IMR-90 (cell line): ENCODE results near the gene TXNDC16. TPM values are rescaled to one million over a fixed set of nuclear protein-coding genes. Genes with fewer than 3 reads are reported as not detected.

ENCODE experiments used
- ATAC-seq: fragments of 200-7000 bp; cut with Tn5 transposase; 2 replicates; pipeline ENCODE4 v1.9.1; 2020; ENCODE audit warnings: low read depth, mild to moderate bottlenecking, moderate library complexity
- BruUV-seq: library from RNA; stranded (reverse); fragments of 400-500 nt; replicated peaks from 2 replicates; lab custom pipeline; 2021; lab: Mats Ljungman, UMichigan
- CTCF ChIA-PET: fragments of 300-600 bp; formaldehyde crosslinking; extraction: SDS; loops from one replicate; lab custom pipeline; 2021; ENCODE audit warnings: antibody characterized with exemption; lab: Yijun Ruan, JAX
- POLR2A ChIA-PET: fragments of 300-600 bp; sonication (Branson Sonifier 250); formaldehyde crosslinking; loops from one replicate; lab custom pipeline; 2022; ENCODE audit warnings: antibody characterized with exemption; ENCODE audit not compliant: unreplicated experiment; lab: Charles Lee
- DNase-seq: peaks from one replicate; pipeline ENCODE4 v3.0.0; 2013
- H2AFZ ChIP-seq: replicated peaks from 2 replicates; pipeline ENCODE3; 2013; ENCODE audit warnings: low read length, mild to moderate bottlenecking; ENCODE audit not compliant: poor library complexity
- H2AK5ac ChIP-seq: 2 replicates; pipeline ENCODE4 v1.6.1; 2013; ENCODE audit warnings: low read depth, low read length, inconsistent platforms
- H2AK9ac ChIP-seq: replicated peaks from 2 replicates; pipeline ENCODE3; 2013; ENCODE audit warnings: mild to moderate bottlenecking, low read depth, low read length, moderate library complexity; ENCODE audit not compliant: poor library complexity
- H2BK120ac ChIP-seq: 2 replicates; pipeline ENCODE4 v1.6.1; 2013; ENCODE audit warnings: low read depth, low read length, inconsistent platforms
- H2BK15ac ChIP-seq: 3 replicates; pipeline ENCODE4 v1.6.1; 2013; ENCODE audit warnings: low read depth, low read length, inconsistent platforms
- H2BK20ac ChIP-seq: 2 replicates; pipeline ENCODE4 v1.6.1; 2013; ENCODE audit warnings: low read depth, mild to moderate bottlenecking, inconsistent platforms, low read length, moderate library complexity
- H2BK5ac ChIP-seq: 2 replicates; pipeline ENCODE4 v1.6.1; 2013; ENCODE audit warnings: mild to moderate bottlenecking, low read depth, low read length, inconsistent platforms; ENCODE audit not compliant: poor library complexity, severe bottlenecking
- H3K14ac ChIP-seq: replicated peaks from 2 replicates; pipeline ENCODE4 v1.6.1; 2013; ENCODE audit warnings: low read depth, low read length, inconsistent platforms
- H3K18ac ChIP-seq: 2 replicates; pipeline ENCODE4 v1.6.1; 2013; ENCODE audit warnings: low read depth, low read length, control low read depth
- H3K23ac ChIP-seq: 2 replicates; pipeline ENCODE4 v1.6.1; 2013; ENCODE audit warnings: low read depth, low read length, inconsistent platforms
- H3K27ac ChIP-seq: 2 replicates; pipeline ENCODE4 v1.5.1; 2013; ENCODE audit warnings: mild to moderate bottlenecking, control low read depth, low read length; ENCODE audit not compliant: insufficient read depth
- H3K27me3 ChIP-seq: 2 replicates; pipeline ENCODE4 v1.6.1; 2013; ENCODE audit warnings: low read length; ENCODE audit not compliant: control insufficient read depth, insufficient read depth
- H3K36me3 ChIP-seq: 2 replicates; pipeline ENCODE4 v1.6.1; 2013; ENCODE audit warnings: low read length, mixed read lengths; ENCODE audit not compliant: control insufficient read depth, insufficient read depth
- H3K4ac ChIP-seq: 2 replicates; pipeline ENCODE4 v1.6.1; 2013; ENCODE audit warnings: low read depth, low read length, inconsistent platforms
- H3K4me1 ChIP-seq: 2 replicates; pipeline ENCODE4 v1.6.1; 2013; ENCODE audit warnings: low read length, mixed read lengths; ENCODE audit not compliant: control insufficient read depth, insufficient read depth
- H3K4me2 ChIP-seq: 2 replicates; pipeline ENCODE4 v1.6.1; 2013; ENCODE audit warnings: low read depth, mild to moderate bottlenecking, control low read depth, low read length, moderate library complexity
- H3K4me3 ChIP-seq: 2 replicates; pipeline ENCODE4 v1.5.1; 2013; ENCODE audit warnings: low read depth, mild to moderate bottlenecking, control low read depth, low read length, moderate library complexity; ENCODE audit not compliant: insufficient read depth
- H3K56ac ChIP-seq: 2 replicates; pipeline ENCODE4 v1.6.1; 2013; ENCODE audit warnings: low read length, inconsistent platforms; ENCODE audit not compliant: insufficient read depth; ENCODE audit errors: extremely low read depth
- H3K79me1 ChIP-seq, 2 experiments: 2 replicates each; pipeline ENCODE4 v1.6.1; 2013; ENCODE audit warnings: low read length in 2 of 2, inconsistent platforms in 1 of 2, low read depth in 1 of 2
- H3K9ac ChIP-seq: 2 replicates; pipeline ENCODE4 v1.6.1; 2013; ENCODE audit warnings: low read depth, low read length, control low read depth
- H3K9me1 ChIP-seq: 2 replicates; pipeline ENCODE4 v1.6.1; 2013; ENCODE audit warnings: low read length, inconsistent platforms; ENCODE audit not compliant: insufficient read depth
- H3K9me3 ChIP-seq: 2 replicates; pipeline ENCODE4 v1.6.1; 2013; ENCODE audit warnings: low read length; ENCODE audit not compliant: control insufficient read depth, insufficient read depth
- H4K20me1 ChIP-seq: 2 replicates; pipeline ENCODE4 v1.6.1; 2013; ENCODE audit warnings: low read length, inconsistent platforms; ENCODE audit not compliant: insufficient read depth
- H4K5ac ChIP-seq: 2 replicates; pipeline ENCODE4 v1.6.1; 2013; ENCODE audit warnings: mild to moderate bottlenecking, low read depth, low read length, control low read depth
- H4K8ac ChIP-seq, 2 experiments: 2 replicates each; pipeline ENCODE4 v1.6.1; 2013; ENCODE audit warnings: low read depth in 2 of 2, low read length in 2 of 2, control low read depth in 1 of 2, inconsistent platforms in 1 of 2
- H4K91ac ChIP-seq: 2 replicates; pipeline ENCODE4 v1.6.1; 2013; ENCODE audit warnings: low read depth, low read length, inconsistent platforms; ENCODE audit not compliant: insufficient read depth
- BHLHE40 ChIP-seq: fragments of 150-350 bp; IDR thresholded peaks from 2 replicates; pipeline ENCODE4 v1.6.1; 2016; ENCODE audit warnings: mild to moderate bottlenecking, low read depth, low read length
- CEBPB ChIP-seq: IDR thresholded peaks from 2 replicates; pipeline ENCODE4 v1.6.1; 2012; ENCODE audit warnings: low read depth, low read length, improper control_type of control experiment
- CHD1 ChIP-seq: IDR thresholded peaks from 2 replicates; pipeline ENCODE4 v1.6.1; 2012; ENCODE audit warnings: low read depth, low read length, improper control_type of control experiment
- FOS ChIP-seq: fragments of 150-350 bp; IDR thresholded peaks from 2 replicates; pipeline ENCODE4 v1.6.1; 2016; ENCODE audit warnings: low read depth, low read length
- MAFK ChIP-seq: IDR thresholded peaks from 2 replicates; pipeline ENCODE4 v1.6.1; 2012; ENCODE audit warnings: low read depth, low read length, improper control_type of control experiment
- MAZ ChIP-seq: IDR thresholded peaks from 2 replicates; pipeline ENCODE4 v1.6.1; 2012; ENCODE audit warnings: low read depth, mild to moderate bottlenecking, low read length, improper control_type of control experiment, moderate library complexity, borderline replicate concordance
- MXI1 ChIP-seq: IDR thresholded peaks from 2 replicates; pipeline ENCODE4 v1.6.1; 2012; ENCODE audit warnings: low read depth, mild to moderate bottlenecking, low read length, moderate library complexity, borderline replicate concordance
- NFE2L2 ChIP-seq: fragments of 150-350 bp; IDR thresholded peaks from 2 replicates; pipeline ENCODE4 v1.6.1; 2016; ENCODE audit warnings: low read depth, mild to moderate bottlenecking, low read length
- POLR2A ChIP-seq: IDR thresholded peaks from 2 replicates; pipeline ENCODE4 v1.6.1; 2012; ENCODE audit warnings: mild to moderate bottlenecking, low read depth, low read length
- RAD21 ChIP-seq: IDR thresholded peaks from 2 replicates; pipeline ENCODE4 v1.6.1; 2012; ENCODE audit warnings: low read length, improper control_type of control experiment
- RCOR1 ChIP-seq: IDR thresholded peaks from 2 replicates; pipeline ENCODE4 v1.6.1; 2012; ENCODE audit warnings: mild to moderate bottlenecking, low read length, improper control_type of control experiment; ENCODE audit not compliant: insufficient replicate concordance
- RFX5 ChIP-seq: IDR thresholded peaks from 2 replicates; pipeline ENCODE4 v1.8.0; 2012; ENCODE audit warnings: low read depth, mild to moderate bottlenecking, low read length, moderate library complexity
- SMC3 ChIP-seq: fragments of 150-350 bp; IDR thresholded peaks from 2 replicates; pipeline ENCODE4 v1.6.1; 2016; ENCODE audit warnings: low read depth, mild to moderate bottlenecking, antibody characterized with exemption, low read length, moderate library complexity
- WGBS, 2 experiments: methylation state at CpG; one replicate each; pipeline versions ENCODE4 v1.1.5 to v1.1.7; 2013; ENCODE audit warnings: missing lambda C conversion rate in 2 of 2; ENCODE audit not compliant: insufficient read length in 1 of 2; ENCODE audit errors: extremely low coverage in 2 of 2; 5-methylcytosine and 5-hydroxymethylcytosine counted together
- dilution Hi-C: fragments of 300-500 bp; cut with HindIII; formaldehyde crosslinking; loops from one replicate; pipeline ENCODE4 v1.14.3; 2018; ENCODE audit warnings: low sequenced_read_pairs; ENCODE audit not compliant: unreplicated experiment
- in situ Hi-C: fragments of 300-500 bp; cut with MboI; formaldehyde crosslinking; loops from 3 replicates; pipeline ENCODE4 v1.14.3; 2019; ENCODE audit warnings: low sequenced_read_pairs, inconsistent platforms, mixed read lengths
- intact Hi-C: fragments of 100-400 bp; cut with micrococcal nuclease; formaldehyde crosslinking; loops from 2 replicates; pipeline ENCODE4 v1.10.0; 2022
- polyA plus RNA-seq, 3 experiments: library from polyadenylated mRNA; depleted of rRNA; stranded (reverse); fragments of >200 nt; gene quantifications; 2 replicates each; pipeline ENCODE4 v1.2.3, GENCODE V29; 2012; ENCODE audit warnings: low replicate concordance in 1 of 3
- total RNA-seq: library from RNA; depleted of rRNA; stranded (reverse); fragments of >200 nt; gene quantifications from 2 replicates; pipeline ENCODE4 v1.2.3, GENCODE V29; 2012
- TF ChIP-seq, protein P1 (sequence below): conservative IDR thresholded peaks from 2 replicates; pipeline ENCODE4 v1.5.1; 2012; ENCODE audit warnings: mild to moderate bottlenecking, low read depth, low read length, improper control_type of control experiment
- TF ChIP-seq, protein P2 (sequence below): fragments of 150-350 bp; IDR thresholded peaks from 2 replicates; pipeline ENCODE4 v1.6.1; 2016; ENCODE audit warnings: low read depth, mild to moderate bottlenecking, low read length, moderate library complexity, borderline replicate concordance
- TF ChIP-seq, protein P3 (sequence below): fragments of 150-350 bp; IDR thresholded peaks from 2 replicates; pipeline ENCODE4 v1.6.1; 2017; ENCODE audit warnings: mild to moderate bottlenecking, antibody characterized with exemption, low read length, low read depth

The TXNDC16 gene
- total and polyA plus RNA-seq, 2 of the 4 experiments (the other 2 are of a cell fraction): 1.4 TPM

DNA sequence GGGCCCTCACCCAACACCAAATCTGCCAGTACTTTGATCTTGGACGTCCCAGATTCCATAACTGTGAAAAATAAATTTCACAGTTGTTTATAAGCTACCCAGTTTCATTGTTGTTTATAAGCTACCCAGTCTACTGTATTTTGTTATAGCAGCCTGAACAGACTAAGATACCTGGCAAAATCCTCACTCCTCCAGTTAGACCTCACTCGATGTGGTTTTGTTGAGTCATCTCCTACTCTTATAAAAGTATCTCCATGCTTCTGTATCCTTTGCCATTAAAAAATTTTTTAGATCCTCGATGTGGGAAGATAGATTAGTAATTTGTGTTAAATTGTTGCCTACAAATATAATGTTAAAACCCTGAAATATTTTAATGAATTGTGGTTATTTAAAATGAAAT, 16.0 kb downstream of the TXNDC16 start:
- Histone ChIP-seq H2BK5ac (no peak overlapping the region), H3K27me3 (no peaks in the 10 kb centered on the region), H3K79me1 (no peaks in the 10 kb centered on the region), H2BK120ac (no peak overlapping the region), H3K4me2 (no peak overlapping the region), H3K9me1 (0 out of 2 replicates have a peak, but pooled peaks cover 5% of the 10 kb centered on the region), H3K4me3 (no peak overlapping the region), H3K4me1 (no peaks in the 10 kb centered on the region), H4K8ac (no peak overlapping the region), H3K56ac (no peak overlapping the region), H3K9me3 (no peaks in the 10 kb centered on the region), H3K27ac (no peak overlapping the region), H3K23ac (no peak overlapping the region), H3K36me3 (no peaks in the 10 kb centered on the region), H4K20me1 (no peaks in the 10 kb centered on the region), H2BK15ac (no peak overlapping the region), H2AFZ (no peak overlapping the region), H4K91ac (no peak overlapping the region), H4K5ac (no peak overlapping the region), H2AK5ac (no peak overlapping the region), H3K9ac (no peak overlapping the region), H2AK9ac (no peak overlapping the region), H2BK20ac (no peak overlapping the region), H3K14ac (no peak overlapping the region), H3K4ac (no peak overlapping the region), H3K18ac (no peak overlapping the region)
- CTCF ChIA-PET: no interaction called here
- POLR2A ChIA-PET: no interaction called here
- no TSS peak for BruUV-seq
- in situ Hi-C loops (no loop called here), intact Hi-C loops (no loop called here), dilution Hi-C loops (no loop called here)
- ATAC-seq (no peak), DNase-seq (no peak)
- no CpG with 5 or more reads among the region's 3 CpGs for WGBS, 2 experiments
- TF ChIP-seq RFX5: no peak
- no peak for TF ChIP-seq MAZ
- TF ChIP-seq POLR2A: no peak
- TF ChIP-seq FOS: no peak
- TF ChIP-seq RAD21: no peak
- no peak for TF ChIP-seq RCOR1
- TF ChIP-seq, protein P1, sequence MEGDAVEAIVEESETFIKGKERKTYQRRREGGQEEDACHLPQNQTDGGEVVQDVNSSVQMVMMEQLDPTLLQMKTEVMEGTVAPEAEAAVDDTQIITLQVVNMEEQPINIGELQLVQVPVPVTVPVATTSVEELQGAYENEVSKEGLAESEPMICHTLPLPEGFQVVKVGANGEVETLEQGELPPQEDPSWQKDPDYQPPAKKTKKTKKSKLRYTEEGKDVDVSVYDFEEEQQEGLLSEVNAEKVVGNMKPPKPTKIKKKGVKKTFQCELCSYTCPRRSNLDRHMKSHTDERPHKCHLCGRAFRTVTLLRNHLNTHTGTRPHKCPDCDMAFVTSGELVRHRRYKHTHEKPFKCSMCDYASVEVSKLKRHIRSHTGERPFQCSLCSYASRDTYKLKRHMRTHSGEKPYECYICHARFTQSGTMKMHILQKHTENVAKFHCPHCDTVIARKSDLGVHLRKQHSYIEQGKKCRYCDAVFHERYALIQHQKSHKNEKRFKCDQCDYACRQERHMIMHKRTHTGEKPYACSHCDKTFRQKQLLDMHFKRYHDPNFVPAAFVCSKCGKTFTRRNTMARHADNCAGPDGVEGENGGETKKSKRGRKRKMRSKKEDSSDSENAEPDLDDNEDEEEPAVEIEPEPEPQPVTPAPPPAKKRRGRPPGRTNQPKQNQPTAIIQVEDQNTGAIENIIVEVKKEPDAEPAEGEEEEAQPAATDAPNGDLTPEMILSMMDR: no peak
- TF ChIP-seq, protein P2, sequence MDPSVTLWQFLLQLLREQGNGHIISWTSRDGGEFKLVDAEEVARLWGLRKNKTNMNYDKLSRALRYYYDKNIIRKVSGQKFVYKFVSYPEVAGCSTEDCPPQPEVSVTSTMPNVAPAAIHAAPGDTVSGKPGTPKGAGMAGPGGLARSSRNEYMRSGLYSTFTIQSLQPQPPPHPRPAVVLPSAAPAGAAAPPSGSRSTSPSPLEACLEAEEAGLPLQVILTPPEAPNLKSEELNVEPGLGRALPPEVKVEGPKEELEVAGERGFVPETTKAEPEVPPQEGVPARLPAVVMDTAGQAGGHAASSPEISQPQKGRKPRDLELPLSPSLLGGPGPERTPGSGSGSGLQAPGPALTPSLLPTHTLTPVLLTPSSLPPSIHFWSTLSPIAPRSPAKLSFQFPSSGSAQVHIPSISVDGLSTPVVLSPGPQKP: no peak
- no peak for TF ChIP-seq CEBPB
- no peak for TF ChIP-seq MXI1
- TF ChIP-seq CHD1: no peak
- no peak for TF ChIP-seq SMC3
- no peak for TF ChIP-seq MAFK
- TF ChIP-seq BHLHE40: no peak
- TF ChIP-seq, protein P3, sequence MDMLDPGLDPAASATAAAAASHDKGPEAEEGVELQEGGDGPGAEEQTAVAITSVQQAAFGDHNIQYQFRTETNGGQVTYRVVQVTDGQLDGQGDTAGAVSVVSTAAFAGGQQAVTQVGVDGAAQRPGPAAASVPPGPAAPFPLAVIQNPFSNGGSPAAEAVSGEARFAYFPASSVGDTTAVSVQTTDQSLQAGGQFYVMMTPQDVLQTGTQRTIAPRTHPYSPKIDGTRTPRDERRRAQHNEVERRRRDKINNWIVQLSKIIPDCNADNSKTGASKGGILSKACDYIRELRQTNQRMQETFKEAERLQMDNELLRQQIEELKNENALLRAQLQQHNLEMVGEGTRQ: no peak
- no peak for TF ChIP-seq NFE2L2
